ENCODE data around the gene MYDGF. TPM values are rescaled to one million over a fixed set of nuclear protein-coding genes. Genes with fewer than 3 reads are reported as not detected.

MYDGF gene
- total and polyA plus RNA-seq, 2 of the 13 experiments (the other 11 are each of a cell fraction or from before 2014, with no cell fraction given), result 116 to 198 TPM

DNA sequence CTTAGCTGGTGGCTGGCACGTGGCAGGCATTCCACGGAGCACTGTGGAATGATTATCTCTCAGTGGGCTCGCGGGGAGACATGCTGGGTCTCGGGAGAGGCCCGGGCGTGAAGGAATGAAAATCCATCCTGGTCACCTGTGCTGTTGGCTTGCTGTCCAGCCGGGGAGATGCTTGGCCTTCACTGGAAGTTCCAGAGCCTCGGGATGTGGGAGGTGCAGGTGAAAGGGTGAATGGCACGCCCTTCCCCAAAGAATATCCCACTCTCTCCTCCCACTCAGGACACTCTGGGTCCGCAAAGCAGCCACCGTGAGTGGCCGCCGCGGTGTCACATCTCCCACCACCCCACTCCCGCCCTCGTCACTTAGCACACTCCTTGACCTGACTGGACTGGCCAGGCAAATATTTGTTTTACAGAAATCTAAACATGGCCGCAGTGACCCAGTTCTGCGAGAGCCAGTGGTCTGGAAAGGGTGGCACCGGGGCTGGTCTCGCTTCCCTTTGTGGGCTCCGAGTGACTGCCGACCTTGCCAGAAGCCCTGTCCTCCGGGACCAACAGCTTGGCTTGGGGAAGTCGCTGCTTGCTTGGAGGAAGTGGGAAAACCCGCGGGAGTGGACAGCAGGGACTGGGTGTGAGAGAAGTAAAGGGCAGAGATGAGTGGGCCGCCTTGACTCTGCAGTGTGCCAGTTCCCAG lies 45.5 kb upstream of the MYDGF start (continued):
- TF ChIP-seq, protein P1, sequence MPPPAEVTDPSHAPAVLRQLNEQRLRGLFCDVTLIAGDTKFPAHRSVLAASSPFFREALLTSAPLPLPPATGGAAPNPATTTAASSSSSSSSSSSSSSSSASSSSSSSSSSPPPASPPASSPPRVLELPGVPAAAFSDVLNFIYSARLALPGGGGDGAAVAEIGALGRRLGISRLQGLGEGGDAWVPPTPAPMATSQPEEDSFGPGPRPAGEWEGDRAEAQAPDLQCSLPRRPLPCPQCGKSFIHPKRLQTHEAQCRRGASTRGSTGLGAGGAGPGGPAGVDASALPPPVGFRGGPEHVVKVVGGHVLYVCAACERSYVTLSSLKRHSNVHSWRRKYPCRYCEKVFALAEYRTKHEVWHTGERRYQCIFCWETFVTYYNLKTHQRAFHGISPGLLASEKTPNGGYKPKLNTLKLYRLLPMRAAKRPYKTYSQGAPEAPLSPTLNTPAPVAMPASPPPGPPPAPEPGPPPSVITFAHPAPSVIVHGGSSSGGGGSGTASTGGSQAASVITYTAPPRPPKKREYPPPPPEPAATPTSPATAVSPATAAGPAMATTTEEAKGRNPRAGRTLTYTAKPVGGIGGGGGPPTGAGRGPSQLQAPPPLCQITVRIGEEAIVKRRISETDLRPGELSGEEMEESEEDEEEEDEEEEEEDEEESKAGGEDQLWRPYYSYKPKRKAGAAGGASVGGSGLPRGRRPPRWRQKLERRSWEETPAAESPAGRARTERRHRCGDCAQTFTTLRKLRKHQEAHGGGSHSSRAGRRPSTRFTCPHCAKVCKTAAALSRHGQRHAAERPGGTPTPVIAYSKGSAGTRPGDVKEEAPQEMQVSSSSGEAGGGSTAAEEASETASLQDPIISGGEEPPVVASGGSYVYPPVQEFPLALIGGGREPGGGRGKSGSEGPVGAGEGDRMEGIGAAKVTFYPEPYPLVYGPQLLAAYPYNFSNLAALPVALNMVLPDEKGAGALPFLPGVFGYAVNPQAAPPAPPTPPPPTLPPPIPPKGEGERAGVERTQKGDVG (CRISPR knock-in tag; IDR thresholded peaks at IDR 0.05; ENCODE audit: borderline replicate concordance), result 0 out of 2 replicates have a peak, but pooled peaks have one; percentile 62
- TF ChIP-seq ZSCAN9 (CRISPR knock-in tag; IDR thresholded peaks at IDR 0.05; ENCODE audit: borderline replicate concordance), result peak; percentile 59; the same call in 1 of the 2 replicates
- TF ChIP-seq SALL2 (CRISPR knock-in tag; IDR thresholded peaks at IDR 0.05), result no peak
- no peak for TF ChIP-seq MLLT10 (CRISPR knock-in tag; IDR thresholded peaks at IDR 0.05)
- no peak for TF ChIP-seq ZNF264 (CRISPR knock-in tag; IDR thresholded peaks at IDR 0.05)
- TF ChIP-seq SPEN (CRISPR knock-in tag; IDR thresholded peaks at IDR 0.05; ENCODE audit: low read depth), result no peak
- no peak for TF ChIP-seq SRF (IDR thresholded peaks at IDR 0.05; ENCODE audit: low read depth, low read length)
- TF ChIP-seq NR2C2 (CRISPR knock-in tag; IDR thresholded peaks at IDR 0.05; ENCODE audit: borderline replicate concordance), result peak; percentile 56; the same call in 1 of the 2 replicates
- TF ChIP-seq ZFP36L2 (CRISPR knock-in tag; IDR thresholded peaks at IDR 0.05), result no peak
- TF ChIP-seq, protein P2, sequence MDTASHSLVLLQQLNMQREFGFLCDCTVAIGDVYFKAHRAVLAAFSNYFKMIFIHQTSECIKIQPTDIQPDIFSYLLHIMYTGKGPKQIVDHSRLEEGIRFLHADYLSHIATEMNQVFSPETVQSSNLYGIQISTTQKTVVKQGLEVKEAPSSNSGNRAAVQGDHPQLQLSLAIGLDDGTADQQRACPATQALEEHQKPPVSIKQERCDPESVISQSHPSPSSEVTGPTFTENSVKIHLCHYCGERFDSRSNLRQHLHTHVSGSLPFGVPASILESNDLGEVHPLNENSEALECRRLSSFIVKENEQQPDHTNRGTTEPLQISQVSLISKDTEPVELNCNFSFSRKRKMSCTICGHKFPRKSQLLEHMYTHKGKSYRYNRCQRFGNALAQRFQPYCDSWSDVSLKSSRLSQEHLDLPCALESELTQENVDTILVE (CRISPR knock-in tag; IDR thresholded peaks at IDR 0.05), result peak; percentile 42; the same call in 1 of the 2 replicates
- no peak for TF ChIP-seq ZNF615 (CRISPR knock-in tag; IDR thresholded peaks at IDR 0.05; ENCODE audit: borderline replicate concordance)
- TF ChIP-seq KAT8 (CRISPR knock-in tag; IDR thresholded peaks at IDR 0.05), result peak; percentile 41; the same call in 1 of the 2 replicates
- TF ChIP-seq SP2 (CRISPR knock-in tag; IDR thresholded peaks at IDR 0.05), result no peak
- peak; percentile 25; the same call in 1 of the 2 replicates for TF ChIP-seq NFKBIZ (CRISPR knock-in tag; IDR thresholded peaks at IDR 0.05)
- TF ChIP-seq, protein P3, sequence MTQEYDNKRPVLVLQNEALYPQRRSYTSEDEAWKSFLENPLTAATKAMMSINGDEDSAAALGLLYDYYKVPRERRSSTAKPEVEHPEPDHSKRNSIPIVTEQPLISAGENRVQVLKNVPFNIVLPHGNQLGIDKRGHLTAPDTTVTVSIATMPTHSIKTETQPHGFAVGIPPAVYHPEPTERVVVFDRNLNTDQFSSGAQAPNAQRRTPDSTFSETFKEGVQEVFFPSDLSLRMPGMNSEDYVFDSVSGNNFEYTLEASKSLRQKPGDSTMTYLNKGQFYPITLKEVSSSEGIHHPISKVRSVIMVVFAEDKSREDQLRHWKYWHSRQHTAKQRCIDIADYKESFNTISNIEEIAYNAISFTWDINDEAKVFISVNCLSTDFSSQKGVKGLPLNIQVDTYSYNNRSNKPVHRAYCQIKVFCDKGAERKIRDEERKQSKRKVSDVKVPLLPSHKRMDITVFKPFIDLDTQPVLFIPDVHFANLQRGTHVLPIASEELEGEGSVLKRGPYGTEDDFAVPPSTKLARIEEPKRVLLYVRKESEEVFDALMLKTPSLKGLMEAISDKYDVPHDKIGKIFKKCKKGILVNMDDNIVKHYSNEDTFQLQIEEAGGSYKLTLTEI (CRISPR knock-in tag; conservative IDR thresholded peaks at IDR 0.05), result no peak
- TF ChIP-seq JARID2 (CRISPR knock-in tag; IDR thresholded peaks at IDR 0.05; ENCODE audit: insufficient replicate concordance), result no peak
- TF ChIP-seq, protein P4, sequence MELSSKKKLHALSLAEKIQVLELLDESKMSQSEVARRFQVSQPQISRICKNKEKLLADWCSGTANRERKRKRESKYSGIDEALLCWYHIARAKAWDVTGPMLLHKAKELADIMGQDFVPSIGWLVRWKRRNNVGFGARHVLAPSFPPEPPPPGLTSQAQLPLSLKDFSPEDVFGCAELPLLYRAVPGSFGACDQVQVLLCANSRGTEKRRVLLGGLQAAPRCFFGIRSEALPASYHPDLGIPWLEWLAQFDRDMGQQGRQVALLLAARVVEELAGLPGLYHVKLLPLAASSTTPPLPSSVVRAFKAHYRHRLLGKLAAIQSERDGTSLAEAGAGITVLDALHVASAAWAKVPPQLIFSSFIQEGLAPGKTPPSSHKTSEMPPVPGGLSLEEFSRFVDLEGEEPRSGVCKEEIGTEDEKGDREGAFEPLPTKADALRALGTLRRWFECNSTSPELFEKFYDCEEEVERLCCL (CRISPR knock-in tag; IDR thresholded peaks at IDR 0.05; ENCODE audit: borderline replicate concordance), result no peak
- no peak for TF ChIP-seq TGIF2 (CRISPR knock-in tag; IDR thresholded peaks at IDR 0.05)
- TF ChIP-seq NFRKB (IDR thresholded peaks at IDR 0.05), result no peak
- TF ChIP-seq, protein P5, sequence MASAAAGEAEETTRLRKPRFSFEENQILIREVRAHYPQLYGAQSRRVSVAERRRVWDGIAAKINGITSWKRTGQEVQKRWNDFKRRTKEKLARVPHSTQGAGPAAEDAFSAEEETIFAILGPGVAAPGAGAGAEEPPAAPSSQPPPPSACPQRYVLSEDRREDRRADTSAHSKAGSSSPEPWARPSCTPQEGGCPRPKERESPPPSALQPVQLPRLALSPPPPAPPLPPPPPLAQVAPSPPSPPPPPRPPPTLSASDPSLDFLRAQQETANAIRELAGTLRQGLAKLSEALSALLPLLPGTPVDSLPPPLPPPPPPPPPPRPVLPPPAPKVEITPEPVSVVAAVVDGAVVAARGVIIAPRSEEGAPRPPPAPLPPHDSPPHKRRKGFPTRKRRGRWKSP (CRISPR knock-in tag; IDR thresholded peaks at IDR 0.05), result 0 out of 2 replicates have a peak, but pooled peaks have one; percentile 51
- TF ChIP-seq ZNF703 (CRISPR knock-in tag; IDR thresholded peaks at IDR 0.05; ENCODE audit: borderline replicate concordance), result no peak; the same call in 1 of the 2 replicates
- no peak for TF ChIP-seq ATRX (CRISPR knock-in tag; IDR thresholded peaks at IDR 0.05; ENCODE audit: borderline replicate concordance)

Data from HepG2 (cell line).